SU-DHL-6 (cell line): Measurements from ENCODE around the gene DNAL1.

Experiments
- H2AFZ ChIP-seq: fragments of 200-600 bp; sonication (generic); 2 replicates; pipeline ENCODE4 v1.6.1; 2014; ENCODE audit warnings: low read depth, mild to moderate bottlenecking, moderate library complexity, mixed read lengths, antibody characterized with exemption, low read length; ENCODE audit not compliant: severe bottlenecking
- H3F3A ChIP-seq: fragments of 200-600 bp; shearing (Covaris generic); 2 replicates; pipeline ENCODE4 v1.6.0; 2016; ENCODE audit warnings: antibody characterized with exemption, mild to moderate bottlenecking; ENCODE audit not compliant: insufficient read depth
- H3K27ac ChIP-seq: fragments of 200-600 bp; sonication (generic); 2 replicates; pipeline ENCODE4 v1.5.1; 2016; ENCODE audit warnings: low read depth, mild to moderate bottlenecking, low read length, moderate library complexity, mixed read lengths
- H3K27me3 ChIP-seq: fragments of 200-600 bp; sonication (generic), shearing (Covaris generic); 2 replicates; pipeline ENCODE4 v1.6.0; 2014; ENCODE audit warnings: mild to moderate bottlenecking, low read length
- H3K36me3 ChIP-seq: fragments of 200-600 bp; sonication (generic); 2 replicates; pipeline ENCODE4 v1.6.1; 2014; ENCODE audit warnings: mild to moderate bottlenecking, low read length, mixed read lengths
- H3K4me2 ChIP-seq: fragments of 300-600, 200-600 bp; shearing (Covaris generic), sonication (generic); 2 replicates; pipeline ENCODE4 v1.6.0; 2014; ENCODE audit warnings: low read length, low read depth, mild to moderate bottlenecking; ENCODE audit not compliant: poor library complexity, severe bottlenecking
- H3K4me3 ChIP-seq: fragments of 200-600 bp; sonication (generic); 2 replicates; pipeline ENCODE4 v1.5.1; 2014; ENCODE audit warnings: antibody characterized with exemption, low read length, mild to moderate bottlenecking, mixed read lengths; ENCODE audit not compliant: insufficient read depth, poor library complexity, severe bottlenecking
- H3K79me2 ChIP-seq: fragments of 200-600 bp; sonication (generic); 2 replicates; pipeline ENCODE4 v1.6.1; 2014; ENCODE audit warnings: mild to moderate bottlenecking, low read length, moderate library complexity; ENCODE audit not compliant: insufficient read depth
- H3K9ac ChIP-seq: fragments of 200-600 bp; sonication (generic); 2 replicates; pipeline ENCODE4 v1.7.0; 2014; ENCODE audit warnings: mild to moderate bottlenecking, low read length
- H3K9me2 ChIP-seq: fragments of 200-600 bp; sonication (generic); replicated peaks from 2 replicates; pipeline ENCODE4 v1.6.1; 2014; ENCODE audit warnings: low read length; ENCODE audit not compliant: insufficient read depth
- H3K9me3 ChIP-seq: fragments of 200-600 bp; sonication (generic); 2 replicates; pipeline ENCODE4 v1.6.1; 2014; ENCODE audit warnings: low read length, mixed read lengths; ENCODE audit not compliant: insufficient read depth
- H4K20me1 ChIP-seq: fragments of 200-600 bp; sonication (generic); 2 replicates; pipeline ENCODE4 v1.6.1; 2014; ENCODE audit warnings: low read depth, mild to moderate bottlenecking, antibody characterized with exemption, low read length, moderate library complexity, mixed read lengths
- EZH2phosphoT487 ChIP-seq: fragments of 200-600 bp; sonication (generic), shearing (Covaris generic); conservative IDR thresholded peaks from 2 replicates; pipeline ENCODE4 v1.6.1; 2018; ENCODE audit warnings: mild to moderate bottlenecking, antibody characterized with exemption, low read length, moderate library complexity, mixed read lengths
- TF ChIP-seq, protein P1 (sequence below): fragments of 200-600 bp; sonication (generic); IDR thresholded peaks from one replicate; pipeline ENCODE4 v1.5.1; 2017; ENCODE audit warnings: antibody characterized with exemption, mild to moderate bottlenecking, low read length, moderate library complexity; ENCODE audit not compliant: insufficient read depth, poor library complexity, severe bottlenecking

Gene DNAL1

GRCh38 chr14:73616831-73617230 is 28.0 kb upstream of the DNAL1 start:
- no peak overlapping the region for H3K27ac ChIP-seq
- no peaks in the 10 kb centered on the region for H3K9me2 ChIP-seq
- H3K9me3 ChIP-seq = no peaks in the 10 kb centered on the region
- no peaks in the 10 kb centered on the region for H3K79me2 ChIP-seq
- H4K20me1 ChIP-seq = no peaks in the 10 kb centered on the region
- H2AFZ ChIP-seq = no peak overlapping the region
- no peak for TF ChIP-seq EZH2phosphoT487
- TF ChIP-seq, protein P1, sequence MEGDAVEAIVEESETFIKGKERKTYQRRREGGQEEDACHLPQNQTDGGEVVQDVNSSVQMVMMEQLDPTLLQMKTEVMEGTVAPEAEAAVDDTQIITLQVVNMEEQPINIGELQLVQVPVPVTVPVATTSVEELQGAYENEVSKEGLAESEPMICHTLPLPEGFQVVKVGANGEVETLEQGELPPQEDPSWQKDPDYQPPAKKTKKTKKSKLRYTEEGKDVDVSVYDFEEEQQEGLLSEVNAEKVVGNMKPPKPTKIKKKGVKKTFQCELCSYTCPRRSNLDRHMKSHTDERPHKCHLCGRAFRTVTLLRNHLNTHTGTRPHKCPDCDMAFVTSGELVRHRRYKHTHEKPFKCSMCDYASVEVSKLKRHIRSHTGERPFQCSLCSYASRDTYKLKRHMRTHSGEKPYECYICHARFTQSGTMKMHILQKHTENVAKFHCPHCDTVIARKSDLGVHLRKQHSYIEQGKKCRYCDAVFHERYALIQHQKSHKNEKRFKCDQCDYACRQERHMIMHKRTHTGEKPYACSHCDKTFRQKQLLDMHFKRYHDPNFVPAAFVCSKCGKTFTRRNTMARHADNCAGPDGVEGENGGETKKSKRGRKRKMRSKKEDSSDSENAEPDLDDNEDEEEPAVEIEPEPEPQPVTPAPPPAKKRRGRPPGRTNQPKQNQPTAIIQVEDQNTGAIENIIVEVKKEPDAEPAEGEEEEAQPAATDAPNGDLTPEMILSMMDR = no peak
- no peaks in the 10 kb centered on the region for H3F3A ChIP-seq
- no peaks in the 10 kb centered on the region for H3K36me3 ChIP-seq
- no peaks in the 10 kb centered on the region for H3K27me3 ChIP-seq
- no peak overlapping the region for H3K4me3 ChIP-seq
- H3K4me2 ChIP-seq = no peak overlapping the region
- no peak overlapping the region for H3K9ac ChIP-seq

DNA sequence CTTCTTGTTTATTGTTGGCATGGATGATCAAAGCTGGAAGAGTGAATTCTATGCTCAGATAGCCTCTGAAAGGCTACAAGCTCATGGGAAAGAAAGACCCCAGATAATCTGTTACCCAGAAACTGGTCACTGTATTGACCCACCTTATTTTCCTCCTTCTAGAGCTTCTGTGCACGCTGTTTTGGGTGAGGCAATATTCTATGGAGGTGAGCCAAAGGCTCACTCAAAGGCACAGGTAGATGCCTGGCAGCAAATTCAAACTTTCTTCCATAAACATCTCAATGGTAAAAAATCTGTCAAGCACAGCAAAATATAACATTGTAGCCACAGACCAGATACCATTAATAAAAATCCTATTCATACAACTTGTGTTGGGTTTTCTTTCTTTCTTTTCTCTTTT is 25.3 kb upstream of the DNAL1 start:
- no peaks in the 10 kb centered on the region for H3K79me2 ChIP-seq
- no peaks in the 10 kb centered on the region for H3K36me3 ChIP-seq
- no peaks in the 10 kb centered on the region for H3K9me3 ChIP-seq
- no peak overlapping the region for H3K27ac ChIP-seq
- no peaks in the 10 kb centered on the region for H4K20me1 ChIP-seq
- no peak overlapping the region for H3K4me2 ChIP-seq
- TF ChIP-seq EZH2phosphoT487 = no peak
- TF ChIP-seq, protein P1 = no peak
- no peak overlapping the region for H3K4me3 ChIP-seq
- no peaks in the 10 kb centered on the region for H3K27me3 ChIP-seq
- no peaks in the 10 kb centered on the region for H3F3A ChIP-seq
- H3K9me2 ChIP-seq = no peaks in the 10 kb centered on the region
- no peak overlapping the region for H3K9ac ChIP-seq
- H2AFZ ChIP-seq = no peak overlapping the region

GRCh38 chr14:73620268-73620667 is 24.5 kb upstream of the DNAL1 start:
- H3K4me2 ChIP-seq = no peak overlapping the region
- TF ChIP-seq, protein P1 = no peak
- TF ChIP-seq EZH2phosphoT487 = no peak
- no peak overlapping the region for H2AFZ ChIP-seq
- no peaks in the 10 kb centered on the region for H3K9me2 ChIP-seq
- no peak overlapping the region for H3K4me3 ChIP-seq
- H4K20me1 ChIP-seq = no peaks in the 10 kb centered on the region
- no peaks in the 10 kb centered on the region for H3F3A ChIP-seq
- no peaks in the 10 kb centered on the region for H3K9me3 ChIP-seq
- H3K79me2 ChIP-seq = no peaks in the 10 kb centered on the region
- H3K27ac ChIP-seq = no peak overlapping the region
- H3K36me3 ChIP-seq = no peaks in the 10 kb centered on the region
- H3K27me3 ChIP-seq = no peaks in the 10 kb centered on the region
- H3K9ac ChIP-seq = no peak overlapping the region
